Endodermal cell (in vitro differentiated cells): ENCODE measurements around the gene SUGCT. TPM values are rescaled to one million over a fixed set of nuclear protein-coding genes. Genes with fewer than 3 reads are reported as not detected.

Experiments used
- DNase-seq: peaks from one replicate; pipeline ENCODE4 v3.0.0-alpha.2; 2017
- H3K27ac ChIP-seq: 2 replicates; pipeline ENCODE4 v1.5.1; 2013; ENCODE audit warnings: mild to moderate bottlenecking, low read depth, low read length, moderate library complexity
- H3K27me3 ChIP-seq: 2 replicates; pipeline ENCODE4 v1.6.1; 2013; ENCODE audit warnings: mild to moderate bottlenecking, low read length, moderate library complexity; ENCODE audit not compliant: insufficient read depth, control insufficient read depth, poor library complexity, severe bottlenecking
- H3K36me3 ChIP-seq: 2 replicates; pipeline ENCODE4 v1.7.0; 2013; ENCODE audit warnings: mild to moderate bottlenecking, low read length, moderate library complexity; ENCODE audit not compliant: control insufficient read depth, insufficient read depth
- H3K4me1 ChIP-seq: one replicate; pipeline ENCODE4 v1.7.0; 2013; ENCODE audit warnings: low read length; ENCODE audit not compliant: control insufficient read depth, insufficient read depth
- H3K4me3 ChIP-seq: 2 replicates; pipeline ENCODE4 v1.5.1; 2013; ENCODE audit warnings: mild to moderate bottlenecking, low read length, moderate library complexity
- H3K9ac ChIP-seq: 2 replicates; pipeline ENCODE4 v1.6.1; 2013; ENCODE audit warnings: mild to moderate bottlenecking, low read length, moderate library complexity; ENCODE audit not compliant: poor library complexity, severe bottlenecking; ENCODE audit errors: extremely low read depth
- H3K9me3 ChIP-seq: 2 replicates; pipeline ENCODE4 v1.6.1; 2013; ENCODE audit warnings: mild to moderate bottlenecking, low read length, moderate library complexity; ENCODE audit not compliant: control insufficient read depth
- H3K27ac Mint-ChIP-seq: 2 replicates; pipeline ENCODE4 v1.8.0; 2020; ENCODE audit warnings: mixed read lengths
- H3K27me3 Mint-ChIP-seq: 2 replicates; pipeline ENCODE4 v1.8.0; 2021; ENCODE audit warnings: mild to moderate bottlenecking, mixed read lengths; ENCODE audit not compliant: insufficient read depth
- H3K36me3 Mint-ChIP-seq: 2 replicates; pipeline ENCODE4 v1.8.0; 2020; ENCODE audit warnings: low read depth, mixed read lengths
- H3K4me1 Mint-ChIP-seq: 2 replicates; pipeline ENCODE4 v1.8.0; 2020; ENCODE audit warnings: mixed read lengths
- H3K4me3 Mint-ChIP-seq: 2 replicates; pipeline ENCODE4 v1.8.0; 2020; ENCODE audit warnings: mild to moderate bottlenecking, moderate library complexity, mixed read lengths
- H3K9me3 Mint-ChIP-seq: 2 replicates; pipeline ENCODE4 v1.8.0; 2020; ENCODE audit warnings: mild to moderate bottlenecking, mixed read lengths
- CTCF ChIP-seq: fragments of 200-600 bp; sonication (generic); conservative IDR thresholded peaks from 2 replicates; pipeline ENCODE4 v1.5.0; 2021; ENCODE audit warnings: antibody characterized with exemption, mild to moderate bottlenecking
- WGBS, 2 experiments: methylation state at CpG; one replicate each; pipeline versions ENCODE4 v1.1.5 to v1.1.7; 2013; ENCODE audit warnings: missing lambda C conversion rate in 2 of 2, mixed read lengths in 1 of 2; ENCODE audit not compliant: insufficient coverage in 1 of 2, insufficient read length in 1 of 2; 5-methylcytosine and 5-hydroxymethylcytosine counted together
- total RNA-seq, 2 donors: library from RNA; stranded (reverse); fragmentation: NEBNext Ultra II Directional in 1 of 2; extraction: Animal tissue kit (Norgen Biotek cat#: 25700) in 1 of 2; gene quantifications; 2 replicates in 1 of 2; 3 replicates in 1 of 2; pipeline ENCODE4 v1.2.1, GENCODE V29; 2021

The SUGCT gene
- total RNA-seq, 2 donors from 2014 or later, result 3.6 to 3.9 TPM

DNA sequence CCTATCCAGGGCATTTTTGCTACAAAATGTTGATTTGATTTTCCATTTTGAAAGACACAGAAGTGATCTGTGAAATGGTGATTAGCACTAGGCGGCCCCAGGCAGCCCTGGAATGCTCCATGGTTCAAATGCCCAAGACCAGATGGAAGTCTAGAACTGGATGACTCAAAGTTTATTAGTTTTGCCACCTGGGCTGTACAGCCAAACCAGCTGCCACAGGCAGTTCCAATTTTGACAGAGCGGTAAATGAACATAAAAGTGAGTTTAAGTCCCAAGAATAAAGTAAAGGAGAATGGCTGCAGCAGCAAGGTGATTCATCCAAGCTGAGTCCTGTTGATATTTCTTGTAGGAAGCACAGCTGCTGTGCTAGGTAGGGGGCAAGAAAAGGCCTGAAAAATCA is 180.5 kb downstream of the SUGCT start:
- TF ChIP-seq CTCF, result no peak
- H3K4me1 Mint-ChIP-seq, result peaks cover 9% of the 10 kb centered on the region

DNA sequence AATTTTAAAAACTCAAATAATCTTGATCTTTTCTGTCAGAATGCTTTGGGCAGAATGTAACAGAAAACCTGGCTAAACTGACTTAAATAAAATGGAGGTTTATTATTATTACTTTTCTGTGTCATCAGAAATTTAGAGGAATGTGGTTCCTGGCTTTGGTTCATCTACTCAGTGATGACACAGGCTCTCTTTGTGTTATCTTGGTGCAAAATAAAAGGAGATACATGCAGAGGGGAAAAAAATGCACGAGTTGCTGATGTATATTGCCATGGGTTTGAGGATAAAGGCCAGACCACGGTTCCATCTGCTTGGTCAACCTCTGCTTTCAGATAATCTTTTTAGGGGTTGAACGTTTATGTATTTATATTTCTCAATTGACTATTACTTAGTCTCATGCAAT is 181.4 kb downstream of the SUGCT start:
- Histone ChIP-seq H3K9me3 (no peaks in the 10 kb centered on the region), H3K4me3 (no peak overlapping the region), H3K27ac (no peak overlapping the region), H3K27me3 (no peaks in the 10 kb centered on the region), H3K9ac (no peak overlapping the region), H3K4me1 (peaks cover 7% of the 10 kb centered on the region), H3K36me3 (no peaks in the 10 kb centered on the region)
- TF ChIP-seq CTCF, result no peak
- Mint-ChIP-seq H3K9me3 (no peaks in the 10 kb centered on the region), H3K4me1 (peaks cover 9% of the 10 kb centered on the region), H3K4me3 (no peak overlapping the region), H3K36me3 (no peaks in the 10 kb centered on the region), H3K27me3 (no peaks in the 10 kb centered on the region), H3K27ac (no peak overlapping the region)
- WGBS, 2 experiments, result 90 to 100% methylated on average over 1 to 3 of the region's 3 CpGs
- DNase-seq, result no peak

More for the DNA sequence above, 180.5 kb downstream of the SUGCT start:
- Mint-ChIP-seq H3K27me3 (no peaks in the 10 kb centered on the region), H3K27ac (no peak overlapping the region), H3K4me3 (no peak overlapping the region), H3K9me3 (no peaks in the 10 kb centered on the region), H3K36me3 (no peaks in the 10 kb centered on the region)
- Histone ChIP-seq H3K4me1 (peaks cover 7% of the 10 kb centered on the region), H3K36me3 (no peaks in the 10 kb centered on the region), H3K4me3 (no peak overlapping the region), H3K27ac (no peak overlapping the region), H3K27me3 (no peaks in the 10 kb centered on the region), H3K9ac (no peak overlapping the region), H3K9me3 (no peaks in the 10 kb centered on the region)
- WGBS, 2 experiments, result 92 to 98% methylated on average over 2 of the region's 2 CpGs
- DNase-seq, result no peak

DNA sequence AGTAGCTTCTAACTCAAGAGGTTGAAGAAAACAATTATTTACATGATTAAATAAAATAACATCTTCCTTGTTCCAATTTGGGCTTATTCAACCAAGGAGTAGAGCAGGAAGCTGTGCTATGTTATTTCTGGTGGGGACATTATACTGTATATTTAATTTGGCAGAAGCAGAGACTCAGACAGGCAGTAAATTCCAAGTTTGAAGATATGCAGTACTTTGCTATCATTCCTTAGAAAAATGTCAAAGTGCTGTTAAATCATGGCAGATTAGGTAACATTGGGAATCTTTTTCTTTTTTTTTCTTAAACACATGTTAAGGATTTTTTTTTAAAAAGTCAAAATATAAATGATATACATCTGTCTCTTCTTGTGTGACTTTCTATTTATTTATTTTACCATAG is 190.1 kb downstream of the SUGCT start:
- TF ChIP-seq CTCF, result no peak
- no peak for DNase-seq
- no peak overlapping the region for H3K4me3 Mint-ChIP-seq
- H3K9me3 Mint-ChIP-seq, result no peaks in the 10 kb centered on the region
- no peak overlapping the region for H3K27ac ChIP-seq
- H3K27me3 Mint-ChIP-seq, result no peaks in the 10 kb centered on the region
- no peaks in the 10 kb centered on the region for H3K27me3 ChIP-seq
- no peak overlapping the region for H3K9ac ChIP-seq
- no peaks in the 10 kb centered on the region for H3K36me3 ChIP-seq
- no peaks in the 10 kb centered on the region for H3K36me3 Mint-ChIP-seq
- H3K9me3 ChIP-seq, result no peaks in the 10 kb centered on the region
- no peak overlapping the region for H3K27ac Mint-ChIP-seq
- H3K4me1 Mint-ChIP-seq, result no peaks in the 10 kb centered on the region
- H3K4me1 ChIP-seq, result no peaks in the 10 kb centered on the region
- H3K4me3 ChIP-seq, result no peak overlapping the region
